Measurements from ENCODE around the gene SYNM. TPM values are rescaled to one million over a fixed set of nuclear protein-coding genes. Genes with fewer than 3 reads are reported as not detected.

The SYNM gene
- total RNA-seq, 1 experiment from 2014 or later: 9.9 TPM

DNA sequence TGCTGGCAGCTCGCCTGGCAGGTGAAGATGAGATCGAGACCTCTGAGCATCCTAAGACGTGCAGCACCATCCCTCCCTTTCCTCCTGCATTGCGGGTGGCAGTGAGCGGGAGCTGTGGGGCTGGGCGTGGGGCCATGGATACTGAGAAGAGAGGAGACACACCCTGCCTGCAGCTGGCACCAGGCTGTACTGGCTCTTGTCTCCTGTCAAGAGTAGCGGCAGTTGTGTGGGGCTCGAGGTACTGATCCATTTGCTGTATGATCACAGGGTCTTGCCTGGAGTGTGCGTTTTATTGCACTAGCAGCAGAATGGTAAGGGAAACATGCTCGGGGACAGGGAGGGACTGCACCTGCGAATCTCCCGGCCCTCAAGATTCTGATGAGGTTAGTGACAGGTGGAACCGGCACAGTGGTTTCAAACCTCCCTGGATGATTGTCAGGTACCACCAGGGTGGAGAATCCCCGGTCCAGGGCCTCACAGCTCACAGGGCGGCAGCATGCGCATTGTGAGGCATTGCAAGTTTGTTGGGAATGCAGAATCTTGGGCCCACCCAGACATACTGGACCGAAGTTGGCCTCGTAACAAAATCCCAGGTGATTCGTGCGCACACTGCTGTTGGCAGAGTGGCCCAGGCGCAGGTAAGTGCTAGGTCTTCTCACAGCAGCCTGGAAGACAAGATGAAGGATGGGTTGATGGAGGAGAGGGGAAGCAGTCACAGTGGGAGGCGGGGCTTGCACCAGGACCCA, 14.1 kb downstream of the SYNM start:
- ChIA-PET CTCF (no interaction called here), POLR2A (ENCODE audit: unreplicated experiment) (no interaction called here)
- Histone ChIP-seq H3K4me3 (ENCODE audit: low read length) (no peak overlapping the region), H3K79me2 (ENCODE audit: low read length) (no peaks in the 10 kb centered on the region), H3K4me2 (ENCODE audit: low read length) (no peak overlapping the region), H3K4me1 (ENCODE audit: insufficient read depth, low read length) (peaks cover 15% of the 10 kb centered on the region), H3K9me3 (ENCODE audit: low read length) (no peaks in the 10 kb centered on the region), H3K36me3 (ENCODE audit: low read depth, low read length) (no peaks in the 10 kb centered on the region; the same call in 1 of the 2 replicates), H4K20me1 (ENCODE audit: low read length) (no peaks in the 10 kb centered on the region), H3F3A (ENCODE audit: low read length, unreplicated experiment) (peaks cover 4% of the 10 kb centered on the region), H3K27ac (ENCODE audit: low read length) (no peak overlapping the region), H3K9me2 (replicated peaks; ENCODE audit: low read length) (no peaks in the 10 kb centered on the region), H2AFZ (ENCODE audit: low read length) (no peak overlapping the region), H3K9ac (ENCODE audit: low read length) (no peak overlapping the region), H3K27me3 (ENCODE audit: low read length) (no peaks in the 10 kb centered on the region)
- intact Hi-C loops (cut with micrococcal nuclease): no loop called here
- no peak for TF ChIP-seq EZH2 (IDR thresholded peaks at IDR 0.05; ENCODE audit: low read length, unreplicated experiment)
- no peak for TF ChIP-seq EZH2phosphoT487 (IDR thresholded peaks at IDR 0.05; ENCODE audit: borderline replicate concordance, low read length)
- TF ChIP-seq, protein P1, sequence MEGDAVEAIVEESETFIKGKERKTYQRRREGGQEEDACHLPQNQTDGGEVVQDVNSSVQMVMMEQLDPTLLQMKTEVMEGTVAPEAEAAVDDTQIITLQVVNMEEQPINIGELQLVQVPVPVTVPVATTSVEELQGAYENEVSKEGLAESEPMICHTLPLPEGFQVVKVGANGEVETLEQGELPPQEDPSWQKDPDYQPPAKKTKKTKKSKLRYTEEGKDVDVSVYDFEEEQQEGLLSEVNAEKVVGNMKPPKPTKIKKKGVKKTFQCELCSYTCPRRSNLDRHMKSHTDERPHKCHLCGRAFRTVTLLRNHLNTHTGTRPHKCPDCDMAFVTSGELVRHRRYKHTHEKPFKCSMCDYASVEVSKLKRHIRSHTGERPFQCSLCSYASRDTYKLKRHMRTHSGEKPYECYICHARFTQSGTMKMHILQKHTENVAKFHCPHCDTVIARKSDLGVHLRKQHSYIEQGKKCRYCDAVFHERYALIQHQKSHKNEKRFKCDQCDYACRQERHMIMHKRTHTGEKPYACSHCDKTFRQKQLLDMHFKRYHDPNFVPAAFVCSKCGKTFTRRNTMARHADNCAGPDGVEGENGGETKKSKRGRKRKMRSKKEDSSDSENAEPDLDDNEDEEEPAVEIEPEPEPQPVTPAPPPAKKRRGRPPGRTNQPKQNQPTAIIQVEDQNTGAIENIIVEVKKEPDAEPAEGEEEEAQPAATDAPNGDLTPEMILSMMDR (conservative IDR thresholded peaks at IDR 0.05; ENCODE audit: low read depth, low read length): no peak
- ATAC-seq (no peak), DNase-seq (no peak)
- no TSS peak for BruUV-seq (replicated peaks)

GRCh38 chr15:99120050-99120777, 15.3 kb downstream of the SYNM start:
- peaks cover 27% of the 10 kb centered on the region for H3K4me1 ChIP-seq (ENCODE audit: insufficient read depth, low read length)
- H3K9me3 ChIP-seq (ENCODE audit: low read length): no peaks in the 10 kb centered on the region
- no peaks in the 10 kb centered on the region for H4K20me1 ChIP-seq (ENCODE audit: low read length)
- intact Hi-C loops (cut with micrococcal nuclease): no loop called here
- no TSS peak for BruUV-seq (replicated peaks)
- no peaks in the 10 kb centered on the region for H3K27me3 ChIP-seq (ENCODE audit: low read length)
- H3K36me3 ChIP-seq (ENCODE audit: low read depth, low read length): no peaks in the 10 kb centered on the region; the same call in 1 of the 2 replicates
- no peak for DNase-seq
- H2AFZ ChIP-seq (ENCODE audit: low read length): no peak overlapping the region
- H3K79me2 ChIP-seq (ENCODE audit: low read length): 0 out of 2 replicates have a peak, but pooled peaks cover under 1% of the 10 kb centered on the region
- no peak overlapping the region for H3K27ac ChIP-seq (ENCODE audit: low read length)
- H3K4me2 ChIP-seq (ENCODE audit: low read length): no peak overlapping the region
- no peak for ATAC-seq
- POLR2A ChIA-PET (ENCODE audit: unreplicated experiment): no interaction called here
- H3F3A ChIP-seq (ENCODE audit: low read length, unreplicated experiment): peaks cover 8% of the 10 kb centered on the region
- TF ChIP-seq, protein P1 (conservative IDR thresholded peaks at IDR 0.05; ENCODE audit: low read depth, low read length): no peak
- TF ChIP-seq EZH2phosphoT487 (IDR thresholded peaks at IDR 0.05; ENCODE audit: borderline replicate concordance, low read length): no peak
- no peak for TF ChIP-seq EZH2 (IDR thresholded peaks at IDR 0.05; ENCODE audit: low read length, unreplicated experiment)
- H3K9ac ChIP-seq (ENCODE audit: low read length): no peak overlapping the region
- CTCF ChIA-PET: no interaction called here
- no peak overlapping the region for H3K4me3 ChIP-seq (ENCODE audit: low read length)
- H3K9me2 ChIP-seq (replicated peaks; ENCODE audit: low read length): no peaks in the 10 kb centered on the region

GRCh38 chr15:99121207-99121606, 16.3 kb downstream of the SYNM start:
- H3K9me2 ChIP-seq (replicated peaks; ENCODE audit: low read length): no peaks in the 10 kb centered on the region
- H3K4me3 ChIP-seq (ENCODE audit: low read length): no peak overlapping the region
- ChIA-PET POLR2A (ENCODE audit: unreplicated experiment) (no interaction called here), CTCF (no interaction called here)
- H2AFZ ChIP-seq (ENCODE audit: low read length): no peak overlapping the region
- H3K4me1 ChIP-seq (ENCODE audit: insufficient read depth, low read length): peaks cover 27% of the 10 kb centered on the region
- peaks cover 8% of the 10 kb centered on the region for H3F3A ChIP-seq (ENCODE audit: low read length, unreplicated experiment)
- H3K36me3 ChIP-seq (ENCODE audit: low read depth, low read length): no peaks in the 10 kb centered on the region
- H3K27me3 ChIP-seq (ENCODE audit: low read length): no peaks in the 10 kb centered on the region
- no peak overlapping the region for H3K27ac ChIP-seq (ENCODE audit: low read length)
- no peaks in the 10 kb centered on the region for H3K9me3 ChIP-seq (ENCODE audit: low read length)
- ATAC-seq: no peak
- H3K79me2 ChIP-seq (ENCODE audit: low read length): 0 out of 2 replicates have a peak, but pooled peaks cover 3% of the 10 kb centered on the region
- TF ChIP-seq, protein P1 (conservative IDR thresholded peaks at IDR 0.05; ENCODE audit: low read depth, low read length): no peak
- no peak for TF ChIP-seq EZH2 (IDR thresholded peaks at IDR 0.05; ENCODE audit: low read length, unreplicated experiment)
- no peak for TF ChIP-seq EZH2phosphoT487 (IDR thresholded peaks at IDR 0.05; ENCODE audit: borderline replicate concordance, low read length)
- no peaks in the 10 kb centered on the region for H4K20me1 ChIP-seq (ENCODE audit: low read length)
- intact Hi-C loops (cut with micrococcal nuclease): no loop called here
- no peak overlapping the region for H3K4me2 ChIP-seq (ENCODE audit: low read length)
- no TSS peak for BruUV-seq (replicated peaks)
- no peak overlapping the region for H3K9ac ChIP-seq (ENCODE audit: low read length)
- no peak for DNase-seq
